ENCODE data around the gene LACTBL1. TPM values are rescaled to one million over a fixed set of nuclear protein-coding genes. Genes with fewer than 3 reads are reported as not detected.

Gene LACTBL1
- total RNA-seq, result not detected in 2 replicates

DNA sequence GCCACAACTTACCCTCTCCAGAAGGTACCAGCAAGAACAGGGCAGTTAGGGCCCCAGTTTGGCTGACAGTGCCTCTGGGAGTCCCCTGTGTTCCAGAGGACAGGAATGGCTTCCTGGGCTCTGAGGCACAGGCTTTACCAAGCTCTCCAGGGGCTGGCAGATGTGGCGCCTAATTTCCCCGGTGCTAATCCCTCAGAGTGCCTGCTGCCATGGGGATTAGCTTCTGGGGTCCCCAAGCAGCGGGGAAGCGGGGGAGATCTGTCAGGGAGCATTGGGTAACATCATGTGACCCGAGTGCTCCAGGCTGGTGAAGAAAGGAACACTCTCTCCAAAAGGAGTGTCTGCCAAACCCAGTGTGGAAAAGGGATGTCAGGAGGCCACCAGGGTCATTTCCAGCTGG lies at the start of gene LACTBL1:
LACTBL1 (minus strand) TSS at position 107 of the 400 bp plus-strand sequence. CDS start 550 bp downstream, outside the sequence.

GRCh38 chr1:23019094-23019862 lies 46.6 kb upstream of the LACTBL1 start, which contains the start of gene KDM1A:
KDM1A (plus strand) TSS chr1:23019468; CDS start chr1:23019597, 129 bp downstream.

Other genes starting within 250 kb of the LACTBL1 start
- not detected in 2 replicates for gene TEX46, start 43.0 kb upstream of the LACTBL1 start, total RNA-seq
- gene KDM1A, start 46.6 kb upstream of the LACTBL1 start, total RNA-seq, result 78.5 and 84.5 TPM in 2 replicates
- 50.3 and 55.7 TPM in 2 replicates for gene LUZP1, start 196.0 kb upstream of the LACTBL1 start, total RNA-seq
- gene HTR1D, start 244.6 kb upstream of the LACTBL1 start, total RNA-seq, result not detected in 2 replicates

Measured in hair follicle dermal papilla cell (primary cell).